GM18498 (cell line): ENCODE measurements around the gene UQCRHL.

Experiments
- ATAC-seq: cut with Tn5 transposase; IDR thresholded peaks from one replicate; pipeline ENCODE4 v1.9.1; 2021; ENCODE audit warnings: mild to moderate bottlenecking, moderate library complexity; ENCODE audit not compliant: unreplicated experiment

Gene UQCRHL

DNA sequence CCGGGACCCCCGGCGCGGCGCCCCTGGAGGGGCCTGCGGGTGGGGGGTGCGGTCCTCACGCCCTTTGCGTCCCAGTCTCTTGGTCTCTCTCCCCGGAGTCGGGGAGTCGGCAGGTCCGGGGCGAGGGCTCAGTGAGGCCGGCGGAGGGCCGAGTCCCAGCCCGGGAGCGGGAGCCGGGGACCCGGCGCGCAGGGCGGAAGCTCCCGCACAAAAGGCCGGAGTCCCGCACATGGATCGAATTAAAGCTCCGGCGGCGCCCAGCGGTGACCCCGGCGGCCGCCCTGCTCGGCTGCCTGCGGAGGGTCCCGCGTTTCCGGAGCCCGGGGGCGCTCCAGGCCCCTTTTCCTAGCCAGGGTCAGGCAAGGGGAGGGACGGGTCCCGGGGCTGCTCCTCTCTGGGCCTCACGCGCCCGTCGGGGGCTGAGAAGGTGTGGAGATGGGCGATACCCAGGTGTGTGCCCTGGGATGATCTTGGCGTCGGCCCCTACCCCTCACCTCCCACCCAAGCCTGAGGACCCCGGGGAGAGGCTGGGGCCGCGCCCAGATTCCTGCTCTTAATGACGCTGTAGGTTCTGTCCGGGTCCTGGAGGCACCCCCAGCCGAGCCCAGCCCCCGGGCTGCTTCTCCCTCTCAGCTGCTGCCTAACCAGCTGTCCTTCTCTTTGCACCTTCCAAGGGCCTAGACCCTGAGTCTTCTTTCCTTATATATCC is 48.3 kb downstream of the UQCRHL start:
- no peak for ATAC-seq

DNA sequence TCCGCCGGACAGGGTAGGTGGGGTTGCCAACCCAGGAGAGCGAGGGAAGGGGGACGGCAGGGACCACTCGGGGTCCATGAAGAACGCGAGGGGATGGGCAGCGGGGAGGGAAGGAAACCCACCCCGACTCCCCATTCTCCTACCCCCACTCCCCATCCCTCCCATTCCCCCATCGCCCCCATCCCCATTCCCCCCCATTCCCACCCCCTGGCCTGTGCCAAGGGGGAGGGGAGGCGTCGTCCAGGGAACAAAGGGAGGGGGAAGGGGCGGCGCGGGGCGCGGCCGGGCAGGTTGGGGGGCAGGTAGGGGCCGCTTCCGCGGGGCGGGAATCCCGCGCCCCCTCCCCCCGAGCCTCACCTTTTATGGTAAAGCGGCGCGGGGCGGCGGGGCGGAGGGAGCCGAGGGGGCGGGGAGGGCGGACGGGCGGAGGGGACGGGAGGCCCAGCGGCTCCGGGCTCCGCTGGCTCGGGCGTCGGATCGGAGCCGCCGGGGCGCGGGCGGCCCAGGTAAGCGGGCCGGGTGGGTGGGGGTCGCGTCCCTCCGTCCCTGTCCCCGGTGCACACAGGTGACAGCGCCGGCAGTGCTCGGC is 49.0 kb downstream of the UQCRHL start, which contains the start of gene FBLIM1:
Gene FBLIM1, plus strand, starts transcription at position 453 of the 589 bp plus-strand sequence. CDS start 6,189 bp downstream, outside the sequence.
- no peak for ATAC-seq

DNA sequence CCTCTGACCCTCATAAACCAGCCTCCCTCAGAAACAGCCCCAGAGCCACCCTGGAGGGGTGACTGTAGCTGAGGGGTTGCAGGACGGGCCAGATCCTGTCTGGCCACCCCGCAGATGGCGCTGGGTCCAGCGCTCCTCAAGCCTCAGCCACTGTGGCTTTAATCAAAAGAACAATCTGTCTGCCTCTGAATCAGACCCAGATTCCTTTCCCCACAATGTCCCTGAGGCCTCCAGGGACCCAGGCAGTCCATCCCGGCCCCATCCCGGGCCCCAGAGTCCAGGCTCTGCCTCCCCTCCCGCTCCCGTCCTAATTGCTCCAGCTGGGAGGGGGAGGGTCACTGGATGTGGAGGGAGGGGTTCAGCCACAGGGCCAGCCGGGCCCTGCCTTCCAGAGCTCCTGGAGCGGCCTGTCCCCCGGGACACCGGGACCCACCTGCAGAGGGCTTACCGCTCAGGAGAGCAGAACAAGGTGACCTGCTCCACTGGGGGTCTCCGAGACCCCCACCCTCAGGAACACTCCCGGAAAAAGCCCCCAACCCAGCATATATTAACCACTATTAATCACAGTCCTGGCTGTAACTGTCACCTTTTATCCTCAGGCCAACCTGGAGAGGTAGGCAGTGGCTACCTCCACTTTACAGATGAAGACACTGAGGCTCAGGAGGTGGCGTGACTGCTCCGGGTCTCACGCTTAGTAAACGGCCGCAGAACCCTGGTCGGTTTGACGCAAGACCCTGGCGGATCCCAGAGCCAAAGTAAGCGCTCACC is 49.7 kb downstream of the UQCRHL start:
- no peak for ATAC-seq
